RPMI8226 (cell line): Measurements from ENCODE around the gene OTOP2.

Source experiments
- DNase-seq: peaks from one replicate; pipeline ENCODE4 v3.0.0-alpha.2; 2015

The OTOP2 gene

GRCh38 chr17:74925242-74925641 is 1.2 kb downstream of the OTOP2 start:
- DNase-seq, result no peak

GRCh38 chr17:74928786-74929185 is 4.7 kb downstream of the OTOP2 start:
- DNase-seq, result no peak

GRCh38 chr17:74930535-74931036 is 6.5 kb downstream of the OTOP2 start:
- DNase-seq, result no peak

- no peak for DNase-seq
Measured at GRCh38 chr17:74935048-74935447, 11.0 kb downstream of the OTOP2 start.

- no peak for DNase-seq
Measured at GRCh38 chr17:74935585-74936469, 11.8 kb downstream of the OTOP2 start, which contains the start of gene OTOP3. Gene OTOP3, plus strand, starts transcription at chr17:74935898. Its CDS starts 24 bp downstream, at chr17:74935922.

- no peak for DNase-seq
Measured at GRCh38 chr17:74936470-74936799, 12.4 kb downstream of the OTOP2 start.

GRCh38 chr17:74937064-74938051 is 13.3 kb downstream of the OTOP2 start:
- DNase-seq, result no peak

GRCh38 chr17:74938194-74938950 is 14.3 kb downstream of the OTOP2 start:
- no peak for DNase-seq

GRCh38 chr17:74939534-74939933 is 15.5 kb downstream of the OTOP2 start:
- no peak for DNase-seq

GRCh38 chr17:74941128-74941725 is 17.2 kb downstream of the OTOP2 start:
- no peak for DNase-seq

- no peak for DNase-seq
Measured at GRCh38 chr17:74943808-74944522, 19.9 kb downstream of the OTOP2 start.

GRCh38 chr17:74945543-74945942 is 21.5 kb downstream of the OTOP2 start:
- no peak for DNase-seq

- DNase-seq, result no peak
Measured at GRCh38 chr17:74946641-74947040, 22.6 kb downstream of the OTOP2 start.

- DNase-seq, result no peak
Measured at GRCh38 chr17:74947041-74947754, 23.1 kb downstream of the OTOP2 start.

- no peak for DNase-seq
Measured at GRCh38 chr17:74949455-74950115, 25.5 kb downstream of the OTOP2 start.

- no peak for DNase-seq
Measured at GRCh38 chr17:74950207-74950606, 26.1 kb downstream of the OTOP2 start.

- no peak for DNase-seq
Measured at GRCh38 chr17:74951065-74951464, 27.0 kb downstream of the OTOP2 start.

GRCh38 chr17:74951680-74952421 is 27.8 kb downstream of the OTOP2 start:
- DNase-seq, result no peak

GRCh38 chr17:74952431-74953133 is 28.5 kb downstream of the OTOP2 start:
- DNase-seq, result no peak
